Psoas muscle (tissue), 8 donors: ENCODE data around the gene PAX6. TPM values are rescaled to one million over a fixed set of nuclear protein-coding genes. Genes with fewer than 3 reads are reported as not detected.

ENCODE experiments used
- ATAC-seq, 4 donors: fragments of 200-7000 bp; cut with Tn5 transposase; one replicate each; pipeline ENCODE4 v1.9.1; 2020; ENCODE audit warnings: moderate library complexity in 3 of 4, mild to moderate bottlenecking in 2 of 4
- DNase-seq, 2 donors: peaks; one replicate each; pipeline ENCODE4 v3.0.0-alpha.2; 2020
- H3K27ac ChIP-seq: fragments of 200-600 bp; one replicate; pipeline ENCODE4 v1.8.0; 2022
- H3K27me3 ChIP-seq, 3 donors: fragments of 200-600 bp in 1 of 3; one replicate each; pipeline versions ENCODE4 v1.6.1 to v1.8.0; 2013 to 2022; ENCODE audit warnings: low read length in 2 of 3, mild to moderate bottlenecking in 2 of 3, moderate library complexity in 1 of 3; ENCODE audit not compliant: insufficient read depth in 3 of 3
- H3K36me3 ChIP-seq, 2 donors: fragments of 200-600 bp in 1 of 2; one replicate each; pipeline versions ENCODE4 v1.6.1 to v1.8.0; 2013 to 2022; ENCODE audit warnings: low read depth in 1 of 2, mild to moderate bottlenecking in 1 of 2, moderate library complexity in 1 of 2; ENCODE audit not compliant: insufficient read depth in 1 of 2
- H3K4me1 ChIP-seq: fragments of 200-600 bp; one replicate; pipeline ENCODE4 v1.8.0; 2022
- H3K4me3 ChIP-seq: fragments of 200-600 bp; one replicate; pipeline ENCODE4 v1.8.0; 2022; ENCODE audit warnings: mild to moderate bottlenecking
- H3K9me3 ChIP-seq: fragments of 200-600 bp; one replicate; pipeline ENCODE4 v1.8.0; 2022
- CTCF ChIP-seq: fragments of 200-600 bp; IDR thresholded peaks from one replicate; pipeline ENCODE4 v1.8.0; 2022; ENCODE audit warnings: antibody characterized with exemption
- WGBS, 3 donors: extraction: QIAGEN DNeasy Blood & Tissue Kit; methylation state at CpG; one replicate each; pipeline versions ENCODE4 v1.1.6 to v1.1.7; 2013; 5-methylcytosine and 5-hydroxymethylcytosine counted together
- intact Hi-C, 2 donors: fragments of 100-400 bp; cut with DNase I; formaldehyde crosslinking; loops; one replicate each; pipeline versions ENCODE4 v1.11.0 to v1.14.2; 2022
- polyA plus RNA-seq, 3 donors: library from polyadenylated mRNA; stranded (reverse); fragments of 200-250 nt; gene quantifications; one replicate each; pipeline ENCODE4 v1.2.3, GENCODE V29; 2013
- total RNA-seq, 4 donors: library from RNA; stranded (reverse); fragmentation: NEBNext Ultra II Directional in 2 of 4; extraction: Animal tissue kit (Norgen Biotek cat#: 25700) in 2 of 4; gene quantifications; one replicate each; pipeline versions ENCODE4 v1.2.1 to v1.2.4, GENCODE V29; 2021 to 2023
- donor health status: healthy with polysubstance abuse.
- donor health status: DM: no; HTN: no; CAD: no; lungs with moderate emphysema.
- donor health status: Bipolar disorder and iron deficiency.
- donor health status: healthy.
- donor health status: DM: yes; HTN: yes; CAD: no.
- donor health status: DM: no; HTN: no; CAD: no.
- donor health status: DM: no; HTN: no; CAD: no.
- donor health status: DM: yes; HTN: yes; CAD: no.

PAX6 gene
- total and polyA plus RNA-seq, 7 donors, result 0.75 TPM; not detected in 6

- Histone ChIP-seq H3K27ac (no peak overlapping the region), H3K4me3 (peak overlapping the region; percentile 62), H3K27me3 (peaks cover 0 to 98% (median 90%) of the 10 kb centered on the region in 3 donors), H3K9me3 (no peaks in the 10 kb centered on the region), H3K36me3 (no peaks in the 10 kb centered on the region), H3K4me1 (peaks cover 53% of the 10 kb centered on the region)
- no peak for ATAC-seq
- peak in 1 of 2 donors; percentile 53 for DNase-seq
- TF ChIP-seq CTCF, result no peak
- intact Hi-C loops, result no loop called here
- WGBS, 3 donors, result 2 to 3% (median 2%) methylated on average over 50 to 57 of the region's 57 CpGs
These were observed 4.8 kb upstream of the PAX6 start for GRCh38 chr11:31815711-31816467.

- intact Hi-C loops, result no loop called here
- Histone ChIP-seq H3K4me3 (peak overlapping the region; percentile 71), H3K9me3 (no peaks in the 10 kb centered on the region), H3K4me1 (peaks cover 63% of the 10 kb centered on the region), H3K36me3 (no peaks in the 10 kb centered on the region), H3K27me3 (peaks cover 0 to 98% (median 85%) of the 10 kb centered on the region in 3 donors), H3K27ac (no peak overlapping the region)
- DNase-seq (no peak), ATAC-seq (peak in 1 of 4 donors; percentile 1)
- TF ChIP-seq CTCF, result no peak
- whole genome bisulfite sequencing, 3 donors, result 4 to 7% (median 5%) methylated on average over 34 to 38 of the region's 38 CpGs
These were observed 3.2 kb upstream of the PAX6 start for GRCh38 chr11:31814176-31814868.

GRCh38 chr11:31813391-31814175, 2.5 kb upstream of the PAX6 start:
- Histone ChIP-seq H3K9me3 (no peaks in the 10 kb centered on the region), H3K27me3 (peaks cover 0 to 98% (median 86%) of the 10 kb centered on the region in 3 donors), H3K4me3 (peak overlapping the region; percentile 71), H3K4me1 (peaks cover 63% of the 10 kb centered on the region), H3K27ac (no peak overlapping the region), H3K36me3 (no peaks in the 10 kb centered on the region)
- 3 to 5% (median 4%) methylated on average over 35 of the region's 35 CpGs for WGBS, 3 donors
- ATAC-seq (no peak), DNase-seq (peak in 1 of 2 donors; percentile 48)
- no peak for TF ChIP-seq CTCF
- intact Hi-C loops, result no loop called here

- Histone ChIP-seq H3K4me3 (peak overlapping the region; percentile 71), H3K9me3 (no peaks in the 10 kb centered on the region), H3K27me3 (peaks cover 0 to 98% (median 78%) of the 10 kb centered on the region in 3 donors), H3K27ac (no peak overlapping the region), H3K4me1 (peaks cover 60% of the 10 kb centered on the region), H3K36me3 (no peaks in the 10 kb centered on the region)
- ATAC-seq (peak in 1 of 4 donors; percentile 41), DNase-seq (peak in 1 of 2 donors; percentile 53)
- TF ChIP-seq CTCF, result no peak
- 5 to 10% (median 8%) methylated on average over 54 to 63 of the region's 63 CpGs for WGBS, 3 donors
- intact Hi-C loops, result no loop called here
These were observed 1.6 kb upstream of the PAX6 start for GRCh38 chr11:31812383-31813381.
